ENCODE results near the gene LRRC58. TPM values are rescaled to one million over a fixed set of nuclear protein-coding genes. Genes with fewer than 3 reads are reported as not detected.

LRRC58 gene
- total RNA-seq, 1 donor from 2014 or later, result 28.0 TPM

GRCh38 chr3:120341658-120342346, 7.4 kb downstream of the LRRC58 start:
- peaks cover 33% of the 10 kb centered on the region for H3K4me1 Mint-ChIP-seq (ENCODE audit: low read depth)
- no peak overlapping the region for H3K4me3 Mint-ChIP-seq (ENCODE audit: unreplicated experiment)
- no peak overlapping the region for H3K27ac Mint-ChIP-seq (ENCODE audit: unreplicated experiment)
- no peak for TF ChIP-seq CTCF (IDR thresholded peaks at IDR 0.05)
- DNase-seq (ENCODE audit: low spot score), result peak; percentile 80
- no peaks in the 10 kb centered on the region for H3K27me3 Mint-ChIP-seq (ENCODE audit: low read depth)
- H3K9me3 Mint-ChIP-seq (ENCODE audit: low read depth), result peaks cover 17% of the 10 kb centered on the region
- H3K36me3 Mint-ChIP-seq (ENCODE audit: low read depth), result peaks cover 14% of the 10 kb centered on the region

- TF ChIP-seq CTCF (IDR thresholded peaks at IDR 0.05), result no peak
- no peak for DNase-seq (ENCODE audit: low spot score)
- H3K4me1 Mint-ChIP-seq (ENCODE audit: low read depth), result peaks cover 18% of the 10 kb centered on the region
- no peak overlapping the region for H3K27ac Mint-ChIP-seq (ENCODE audit: unreplicated experiment)
- H3K9me3 Mint-ChIP-seq (ENCODE audit: low read depth), result peaks cover 17% of the 10 kb centered on the region
- peaks cover 14% of the 10 kb centered on the region for H3K36me3 Mint-ChIP-seq (ENCODE audit: low read depth)
- no peak overlapping the region for H3K4me3 Mint-ChIP-seq (ENCODE audit: unreplicated experiment)
- H3K27me3 Mint-ChIP-seq (ENCODE audit: low read depth), result no peaks in the 10 kb centered on the region
Observed at GRCh38 chr3:120339362-120339761, 9.8 kb downstream of the LRRC58 start.

GRCh38 chr3:120338517-120338916, 10.6 kb downstream of the LRRC58 start:
- Mint-ChIP-seq H3K4me1 (ENCODE audit: low read depth) (peaks cover 13% of the 10 kb centered on the region), H3K27me3 (ENCODE audit: low read depth) (no peaks in the 10 kb centered on the region), H3K9me3 (ENCODE audit: low read depth) (peaks cover 17% of the 10 kb centered on the region), H3K4me3 (ENCODE audit: unreplicated experiment) (no peak overlapping the region), H3K27ac (ENCODE audit: unreplicated experiment) (no peak overlapping the region), H3K36me3 (ENCODE audit: low read depth) (peaks cover 19% of the 10 kb centered on the region)
- no peak for DNase-seq (ENCODE audit: low spot score)
- no peak for TF ChIP-seq CTCF (IDR thresholded peaks at IDR 0.05)

GRCh38 chr3:120332646-120333045, 16.5 kb downstream of the LRRC58 start:
- Mint-ChIP-seq H3K27me3 (ENCODE audit: low read depth) (no peaks in the 10 kb centered on the region), H3K4me1 (ENCODE audit: low read depth) (peaks cover 5% of the 10 kb centered on the region), H3K9me3 (ENCODE audit: low read depth) (no peaks in the 10 kb centered on the region), H3K36me3 (ENCODE audit: low read depth) (peaks cover 20% of the 10 kb centered on the region), H3K4me3 (ENCODE audit: unreplicated experiment) (no peak overlapping the region), H3K27ac (ENCODE audit: unreplicated experiment) (no peak overlapping the region)
- TF ChIP-seq CTCF (IDR thresholded peaks at IDR 0.05), result no peak
- no peak for DNase-seq (ENCODE audit: low spot score)

DNA sequence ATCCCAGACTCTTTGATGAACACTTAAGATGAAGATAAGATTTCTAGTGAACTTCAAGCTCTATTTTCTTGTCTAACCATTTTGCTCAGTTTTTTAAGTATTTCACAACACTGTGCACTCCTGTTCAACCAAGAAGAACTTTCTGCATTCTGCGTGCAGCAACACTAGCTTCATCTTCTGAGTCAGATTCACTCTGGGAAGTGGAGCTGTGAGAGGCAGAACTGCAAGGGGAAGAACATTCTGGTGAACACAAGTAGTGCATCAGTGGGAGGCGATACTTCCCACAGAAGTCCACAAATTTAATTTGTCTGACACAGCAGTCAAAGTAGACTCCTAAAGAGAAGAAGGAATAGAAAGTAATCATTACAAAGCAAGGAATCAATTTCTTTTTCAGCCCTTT, 18.1 kb downstream of the LRRC58 start:
- no peak for TF ChIP-seq CTCF (IDR thresholded peaks at IDR 0.05)
- Mint-ChIP-seq H3K4me3 (ENCODE audit: unreplicated experiment) (no peak overlapping the region), H3K9me3 (ENCODE audit: low read depth) (no peaks in the 10 kb centered on the region), H3K36me3 (ENCODE audit: low read depth) (peaks cover 22% of the 10 kb centered on the region), H3K27me3 (ENCODE audit: low read depth) (no peaks in the 10 kb centered on the region), H3K27ac (ENCODE audit: unreplicated experiment) (no peak overlapping the region), H3K4me1 (ENCODE audit: low read depth) (peaks cover 3% of the 10 kb centered on the region)
- no peak for DNase-seq (ENCODE audit: low spot score)

All from chondrocyte (in vitro differentiated cells).